GM12801 (cell line): ENCODE measurements around the gene BSND.

Source experiments
- TF ChIP-seq, protein P1 (sequence below): IDR thresholded peaks from one replicate; pipeline ENCODE4 v1.5.1; 2011; ENCODE audit warnings: control low read depth; ENCODE audit not compliant: insufficient read length; ENCODE audit errors: extremely low read depth

Gene BSND

DNA sequence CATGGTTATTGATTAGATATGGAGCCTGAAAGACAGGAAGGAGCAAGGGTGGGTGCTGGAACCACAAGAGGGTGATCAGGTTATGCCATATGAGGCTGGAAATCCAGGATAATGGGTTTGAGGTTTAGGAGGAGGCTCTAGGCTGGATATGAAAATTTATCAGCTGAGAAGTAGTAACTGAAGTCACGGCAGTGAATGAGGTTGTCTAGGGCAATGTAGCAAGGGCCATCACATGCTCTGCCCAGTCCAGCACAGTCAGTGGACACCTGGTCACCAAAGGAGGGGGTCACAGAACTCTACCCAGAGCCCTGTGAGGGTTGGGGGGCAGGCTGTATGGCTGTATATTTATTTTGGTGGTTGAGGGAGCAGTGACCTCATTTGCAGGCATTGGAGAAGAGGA, 28.9 kb upstream of the BSND start:
- TF ChIP-seq, protein P1, sequence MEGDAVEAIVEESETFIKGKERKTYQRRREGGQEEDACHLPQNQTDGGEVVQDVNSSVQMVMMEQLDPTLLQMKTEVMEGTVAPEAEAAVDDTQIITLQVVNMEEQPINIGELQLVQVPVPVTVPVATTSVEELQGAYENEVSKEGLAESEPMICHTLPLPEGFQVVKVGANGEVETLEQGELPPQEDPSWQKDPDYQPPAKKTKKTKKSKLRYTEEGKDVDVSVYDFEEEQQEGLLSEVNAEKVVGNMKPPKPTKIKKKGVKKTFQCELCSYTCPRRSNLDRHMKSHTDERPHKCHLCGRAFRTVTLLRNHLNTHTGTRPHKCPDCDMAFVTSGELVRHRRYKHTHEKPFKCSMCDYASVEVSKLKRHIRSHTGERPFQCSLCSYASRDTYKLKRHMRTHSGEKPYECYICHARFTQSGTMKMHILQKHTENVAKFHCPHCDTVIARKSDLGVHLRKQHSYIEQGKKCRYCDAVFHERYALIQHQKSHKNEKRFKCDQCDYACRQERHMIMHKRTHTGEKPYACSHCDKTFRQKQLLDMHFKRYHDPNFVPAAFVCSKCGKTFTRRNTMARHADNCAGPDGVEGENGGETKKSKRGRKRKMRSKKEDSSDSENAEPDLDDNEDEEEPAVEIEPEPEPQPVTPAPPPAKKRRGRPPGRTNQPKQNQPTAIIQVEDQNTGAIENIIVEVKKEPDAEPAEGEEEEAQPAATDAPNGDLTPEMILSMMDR, result no peak

DNA sequence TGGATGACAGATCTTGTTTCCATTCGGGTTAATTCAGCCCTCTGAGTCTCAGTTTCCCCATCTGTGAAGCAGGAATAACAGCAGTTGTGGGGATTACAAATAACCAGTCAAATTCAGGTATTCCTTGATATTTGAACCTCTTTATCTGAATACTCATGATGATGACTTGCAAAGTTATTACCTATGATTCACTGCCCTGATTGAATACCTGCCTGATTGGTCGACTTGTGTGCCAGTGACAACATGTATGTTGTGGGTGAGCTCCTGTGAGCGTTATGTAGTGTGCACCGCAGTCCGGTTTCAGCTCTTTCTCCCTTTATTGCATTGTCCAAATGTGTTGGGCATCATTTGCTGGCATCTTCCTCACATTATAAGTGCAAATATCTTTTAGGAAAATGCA, 27.8 kb upstream of the BSND start:
- TF ChIP-seq, protein P1, result no peak

DNA sequence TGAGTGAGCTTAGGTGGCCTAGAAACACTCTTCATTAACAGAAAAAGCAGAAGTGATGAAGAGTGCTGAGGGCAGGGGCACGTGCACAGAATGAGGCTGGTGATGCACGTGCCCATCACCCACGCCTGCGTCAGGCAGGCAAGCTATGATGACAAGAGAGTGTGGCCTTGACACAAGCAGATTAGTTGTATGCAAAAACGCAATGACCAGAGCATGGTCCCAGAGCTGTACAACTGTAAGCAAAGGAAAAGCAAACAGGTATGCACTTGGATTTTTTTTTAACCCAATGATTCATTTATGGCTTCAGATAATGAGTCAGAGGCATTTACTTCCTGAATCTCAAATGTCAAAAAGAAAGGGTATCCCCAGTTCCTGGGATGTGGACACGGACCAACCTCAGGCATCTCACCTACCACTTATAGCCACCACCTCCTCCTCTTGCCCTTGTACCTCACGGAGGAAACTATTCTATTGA, 27.4 kb upstream of the BSND start:
- TF ChIP-seq, protein P1, result no peak

DNA sequence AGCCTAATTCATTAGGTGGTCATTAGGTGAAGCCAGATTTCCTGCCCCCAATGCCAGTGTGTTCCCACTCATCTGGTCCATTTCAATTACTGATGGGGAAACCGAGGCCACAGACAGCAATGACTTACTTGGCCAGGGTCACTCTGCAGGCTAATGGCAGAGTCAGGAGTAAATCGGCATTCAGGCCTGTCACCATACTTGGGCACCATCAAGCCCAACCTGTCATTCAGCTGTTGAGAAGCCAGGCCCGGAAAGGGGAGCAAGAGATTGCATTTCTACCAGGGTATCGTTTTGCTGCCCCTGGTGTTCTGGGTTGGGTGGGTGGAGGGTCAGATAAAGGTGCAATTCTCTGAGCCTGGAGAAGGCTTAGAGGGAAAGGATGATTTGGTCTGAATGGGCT, 26.3 kb upstream of the BSND start:
- TF ChIP-seq, protein P1, result no peak

DNA sequence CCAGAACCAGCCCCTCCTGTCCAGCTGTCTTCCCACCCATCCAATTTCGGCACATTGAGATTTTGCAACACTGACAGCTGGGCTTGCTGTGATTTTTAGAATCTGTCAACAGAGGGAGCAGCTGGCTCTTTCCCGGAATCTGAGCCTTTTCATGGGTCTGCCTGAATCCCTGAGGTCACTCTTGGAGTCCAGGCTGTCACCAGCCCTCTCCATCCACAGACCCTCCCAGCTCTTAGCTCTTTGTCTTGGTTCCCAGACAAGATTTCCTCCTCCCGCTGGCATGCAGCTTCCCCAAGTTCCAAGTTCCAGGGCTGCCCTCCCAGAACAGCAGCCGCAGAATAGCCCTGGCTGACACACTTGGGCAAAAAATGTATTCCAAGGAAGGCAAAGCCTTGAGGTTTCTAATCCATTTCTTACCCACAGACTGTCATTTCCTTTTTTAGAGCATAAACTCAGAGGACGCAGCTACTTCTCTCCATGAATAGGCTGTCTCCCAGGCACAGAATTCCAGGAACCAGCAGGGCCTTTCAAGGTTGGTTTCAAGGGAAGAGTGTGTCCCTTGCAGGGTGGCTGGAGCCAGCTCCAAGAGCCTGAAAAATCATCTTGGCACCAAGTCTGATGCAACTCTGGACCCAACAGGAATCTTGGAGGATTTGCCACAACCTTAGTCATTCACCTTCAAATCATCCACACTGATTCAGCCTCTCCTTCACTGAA, 25.4 kb upstream of the BSND start:
- TF ChIP-seq, protein P1, result no peak

DNA sequence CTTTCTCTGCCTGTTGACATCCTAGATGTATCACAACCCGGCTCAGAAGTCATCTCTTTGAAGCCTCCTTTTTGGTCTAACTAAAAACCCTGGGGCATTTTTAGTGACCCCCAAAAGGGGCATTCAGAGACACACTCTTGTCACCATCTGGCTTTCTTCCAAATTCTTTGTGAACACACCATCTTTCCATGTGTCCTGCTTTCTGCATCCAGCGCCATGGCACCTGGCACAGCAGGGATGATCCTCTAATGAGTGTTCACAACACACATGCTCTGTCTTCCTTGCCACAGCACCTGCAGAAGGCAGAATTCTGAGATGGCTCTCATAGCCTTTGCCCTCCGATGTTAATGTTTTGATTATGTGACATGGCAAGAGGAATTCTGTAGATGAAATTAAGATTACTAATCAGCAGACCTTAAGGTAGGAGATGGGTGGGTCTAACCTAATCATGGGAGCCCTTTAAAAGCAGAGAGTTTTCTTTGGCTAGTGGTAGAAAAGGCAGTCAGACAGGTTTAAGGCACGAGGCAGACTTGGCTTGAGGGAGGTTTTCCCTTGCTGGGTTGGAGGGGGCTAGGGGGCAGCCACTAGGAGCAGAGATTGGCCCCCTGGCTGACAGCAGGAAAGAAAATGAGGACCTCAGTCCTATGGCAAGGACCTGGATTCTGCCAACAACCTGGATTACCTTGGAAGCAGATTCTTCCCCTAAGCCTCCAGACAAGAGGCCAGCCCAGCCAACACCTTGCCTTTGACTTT, 23.2 kb upstream of the BSND start:
- TF ChIP-seq, protein P1, result no peak

DNA sequence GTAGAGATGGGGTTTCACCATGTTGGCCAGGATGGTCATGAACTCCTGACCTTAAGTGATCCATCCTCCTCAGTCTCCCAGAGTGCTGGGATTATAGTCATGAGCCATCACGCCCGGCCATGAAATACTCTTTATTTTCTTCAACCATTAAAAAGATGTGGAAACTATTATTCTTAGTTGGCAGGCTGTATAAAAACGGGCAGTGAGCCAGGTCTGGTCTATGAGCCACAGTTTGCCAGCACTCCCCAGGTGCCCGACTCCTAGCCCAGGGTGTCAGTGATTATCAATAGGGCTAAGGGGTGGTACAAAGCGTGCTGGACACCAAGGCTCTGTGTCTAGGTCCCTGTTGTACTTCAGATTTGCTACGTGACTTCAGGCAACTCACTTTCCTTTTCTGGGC, 22.0 kb upstream of the BSND start:
- TF ChIP-seq, protein P1, result no peak
